HG02973 (cell line): ENCODE results near the gene CEP170B.
"Not testable (repeated sequence)": the region's sequence is repeated elsewhere in the genome, so short reads cannot be mapped to it uniquely, and the experiment has no call there.

Experiments
- ATAC-seq: cut with Tn5 transposase; IDR thresholded peaks from one replicate; pipeline ENCODE4 v1.9.1; 2021; ENCODE audit warnings: moderate library complexity; ENCODE audit not compliant: unreplicated experiment

The CEP170B gene

GRCh38 chr14:104877066-104877805 lies 12.2 kb downstream of the CEP170B start:
- ATAC-seq: no peak

- ATAC-seq: no peak
These were observed 12.9 kb downstream of the CEP170B start for GRCh38 chr14:104877806-104878550.

GRCh38 chr14:104878582-104878981 lies 13.5 kb downstream of the CEP170B start:
- no peak for ATAC-seq

- no peak for ATAC-seq
These were observed 14.3 kb downstream of the CEP170B start for GRCh38 chr14:104879201-104879982.

GRCh38 chr14:104879983-104880565 lies 15.0 kb downstream of the CEP170B start:
- no peak for ATAC-seq

GRCh38 chr14:104880584-104881210 lies 15.6 kb downstream of the CEP170B start:
- no peak for ATAC-seq

GRCh38 chr14:104881369-104881979 lies 16.4 kb downstream of the CEP170B start:
- no peak for ATAC-seq

- ATAC-seq: no peak
These were observed 17.4 kb downstream of the CEP170B start for GRCh38 chr14:104882325-104882973.

- ATAC-seq: no peak
These were observed 18.1 kb downstream of the CEP170B start for GRCh38 chr14:104882991-104883660.

- no peak for ATAC-seq
These were observed 18.8 kb downstream of the CEP170B start for GRCh38 chr14:104883681-104884361.

GRCh38 chr14:104884381-104884780 lies 19.3 kb downstream of the CEP170B start:
- ATAC-seq: not testable (repeated sequence)

- ATAC-seq: no peak
These were observed 20.2 kb downstream of the CEP170B start for GRCh38 chr14:104885031-104885972.

GRCh38 chr14:104885973-104886689 lies 21.1 kb downstream of the CEP170B start:
- no peak for ATAC-seq

- no peak for ATAC-seq
These were observed 21.9 kb downstream of the CEP170B start for GRCh38 chr14:104886690-104887622.

GRCh38 chr14:104887623-104888488 lies 22.8 kb downstream of the CEP170B start:
- ATAC-seq: no peak
